Urinary bladder (tissue), 4 donors: Measurements from ENCODE around the gene CDKN2AIP. TPM values are rescaled to one million over a fixed set of nuclear protein-coding genes. Genes with fewer than 3 reads are reported as not detected.
"Not testable (repeated sequence)": the region's sequence is repeated elsewhere in the genome, so short reads cannot be mapped to it uniquely, and the experiment has no call there.

ENCODE experiments used
- DNase-seq: peaks from one replicate; pipeline ENCODE4 v3.0.0-alpha.2; 2015; ENCODE audit errors: extremely low spot score
- H3K27ac ChIP-seq: one replicate; pipeline ENCODE4 v1.5.1; 2013; ENCODE audit warnings: low read depth, mild to moderate bottlenecking, moderate library complexity
- H3K36me3 ChIP-seq: one replicate; pipeline ENCODE4 v1.6.1; 2013; ENCODE audit warnings: mild to moderate bottlenecking, moderate library complexity; ENCODE audit not compliant: insufficient read depth
- H3K4me1 ChIP-seq: one replicate; pipeline ENCODE4 v1.6.1; 2013; ENCODE audit warnings: mild to moderate bottlenecking, moderate library complexity; ENCODE audit not compliant: insufficient read depth
- H3K4me3 ChIP-seq: one replicate; pipeline ENCODE4 v1.5.1; 2013; ENCODE audit warnings: low read depth, low read length
- WGBS: extraction: QIAGEN DNeasy Blood & Tissue Kit; methylation state at CpG from one replicate; pipeline ENCODE4 v1.1.7; 2013; 5-methylcytosine and 5-hydroxymethylcytosine counted together
- polyA plus RNA-seq: library from polyadenylated mRNA; stranded (reverse); fragments of 200-250 nt; gene quantifications from one replicate; pipeline ENCODE4 v1.2.3, GENCODE V29; 2013
- total RNA-seq: library from RNA; depleted of rRNA; stranded (reverse); fragments of >200 nt; gene quantifications from one replicate; pipeline ENCODE4 v1.2.3, GENCODE V29; 2014
- donor health status: healthy with polysubstance abuse.
- donor health status: healthy.

CDKN2AIP gene
- total and polyA plus RNA-seq, 2 donors, result 19.1 to 19.6 TPM

GRCh38 chr4:183447646-183448045 is 3.2 kb downstream of the CDKN2AIP start:
- no peak overlapping the region for H3K27ac ChIP-seq
- H3K36me3 ChIP-seq, result peaks cover 4% of the 10 kb centered on the region
- no peak for DNase-seq
- no peak overlapping the region for H3K4me3 ChIP-seq
- 88% methylated on average over 5 of the region's 5 CpGs for WGBS
- H3K4me1 ChIP-seq, result peaks cover 2% of the 10 kb centered on the region

- Histone ChIP-seq H3K4me3 (no peak overlapping the region), H3K36me3 (peaks cover 4% of the 10 kb centered on the region), H3K4me1 (peaks cover 2% of the 10 kb centered on the region), H3K27ac (no peak overlapping the region)
- no peak for DNase-seq
- WGBS, result 67% methylated on average over 3 of the region's 3 CpGs
Measured at GRCh38 chr4:183448436-183448835, 4.0 kb downstream of the CDKN2AIP start.

- H3K4me3 ChIP-seq, result no peak overlapping the region
- no peak overlapping the region for H3K27ac ChIP-seq
- H3K4me1 ChIP-seq, result peaks cover 2% of the 10 kb centered on the region
- WGBS, result 76% methylated on average over 5 of the region's 5 CpGs
- H3K36me3 ChIP-seq, result peaks cover 4% of the 10 kb centered on the region
- no peak for DNase-seq
Measured at GRCh38 chr4:183449193-183449882, 4.9 kb downstream of the CDKN2AIP start.

- 99% methylated on average over 1 of the region's 1 CpG for WGBS
- no peak overlapping the region for H3K27ac ChIP-seq
- DNase-seq, result no peak
- no peak overlapping the region for H3K4me3 ChIP-seq
- H3K4me1 ChIP-seq, result peaks cover 2% of the 10 kb centered on the region
- peaks cover 4% of the 10 kb centered on the region for H3K36me3 ChIP-seq
Measured at GRCh38 chr4:183450108-183450507, 5.7 kb downstream of the CDKN2AIP start.

GRCh38 chr4:183455431-183456195 is 11.2 kb downstream of the CDKN2AIP start:
- Histone ChIP-seq H3K36me3 (no peaks in the 10 kb centered on the region), H3K4me3 (no peak overlapping the region), H3K27ac (no peak overlapping the region), H3K4me1 (no peaks in the 10 kb centered on the region)
- no peak for DNase-seq
- 84% methylated on average over 7 of the region's 7 CpGs for WGBS

- DNase-seq, result no peak
- H3K27ac ChIP-seq, result no peak overlapping the region
- WGBS, result 78% methylated on average over 5 of the region's 5 CpGs
Measured at GRCh38 chr4:183458005-183458404, 13.6 kb downstream of the CDKN2AIP start.

GRCh38 chr4:183463903-183464619 is 19.6 kb downstream of the CDKN2AIP start:
- not testable (repeated sequence) for H3K4me1 ChIP-seq, H3K36me3 ChIP-seq, DNase-seq, H3K27ac ChIP-seq, H3K4me3 ChIP-seq
- WGBS, result 54% methylated on average over 9 of the region's 11 CpGs

More at GRCh38 chr4:183458005-183458404, 13.6 kb downstream of the CDKN2AIP start:
- Histone ChIP-seq H3K4me3 (no peak overlapping the region), H3K4me1 (no peaks in the 10 kb centered on the region), H3K36me3 (no peaks in the 10 kb centered on the region)

GRCh38 chr4:183465879-183466278 is 21.4 kb downstream of the CDKN2AIP start:
- H3K27ac ChIP-seq, H3K4me1 ChIP-seq, H3K4me3 ChIP-seq, H3K36me3 ChIP-seq, DNase-seq: not testable (repeated sequence)
- 45% methylated on average over 5 of the region's 5 CpGs for WGBS

GRCh38 chr4:183467246-183467645 is 22.8 kb downstream of the CDKN2AIP start:
- WGBS, result 98% methylated on average over 3 of the region's 3 CpGs
- DNase-seq, result no peak
- H3K4me1 ChIP-seq, result no peaks in the 10 kb centered on the region
- H3K27ac ChIP-seq, result no peak overlapping the region
- H3K36me3 ChIP-seq, result no peaks in the 10 kb centered on the region
- H3K4me3 ChIP-seq, result no peak overlapping the region

GRCh38 chr4:183468210-183469095 is 24.0 kb downstream of the CDKN2AIP start:
- WGBS, result 51% methylated on average over 7 of the region's 7 CpGs
- H3K4me3 ChIP-seq, result no peak overlapping the region
- DNase-seq, result no peak
- H3K27ac ChIP-seq, result no peak overlapping the region
- H3K4me1 ChIP-seq, result no peaks in the 10 kb centered on the region
- no peaks in the 10 kb centered on the region for H3K36me3 ChIP-seq

GRCh38 chr4:183469285-183469684 is 24.8 kb downstream of the CDKN2AIP start:
- Histone ChIP-seq H3K4me3 (no peak overlapping the region), H3K4me1 (no peaks in the 10 kb centered on the region), H3K27ac (no peak overlapping the region), H3K36me3 (no peaks in the 10 kb centered on the region)
- WGBS, result 86% methylated on average over 1 of the region's 1 CpG
- no peak for DNase-seq

- no peak for DNase-seq
- no peaks in the 10 kb centered on the region for H3K36me3 ChIP-seq
- no peaks in the 10 kb centered on the region for H3K4me1 ChIP-seq
- H3K4me3 ChIP-seq, result no peak overlapping the region
- 84% methylated on average over 2 of the region's 2 CpGs for WGBS
- H3K27ac ChIP-seq, result no peak overlapping the region
Measured at GRCh38 chr4:183469936-183470335, 25.5 kb downstream of the CDKN2AIP start.

- H3K4me1 ChIP-seq, result no peaks in the 10 kb centered on the region
- H3K4me3 ChIP-seq, result no peak overlapping the region
- no peaks in the 10 kb centered on the region for H3K36me3 ChIP-seq
- WGBS, result 70% methylated on average over 4 of the region's 4 CpGs
- DNase-seq, result no peak
- H3K27ac ChIP-seq, result no peak overlapping the region
Measured at GRCh38 chr4:183470821-183471220, 26.4 kb downstream of the CDKN2AIP start.
